Measurements from ENCODE around the gene PDYN.

DNA sequence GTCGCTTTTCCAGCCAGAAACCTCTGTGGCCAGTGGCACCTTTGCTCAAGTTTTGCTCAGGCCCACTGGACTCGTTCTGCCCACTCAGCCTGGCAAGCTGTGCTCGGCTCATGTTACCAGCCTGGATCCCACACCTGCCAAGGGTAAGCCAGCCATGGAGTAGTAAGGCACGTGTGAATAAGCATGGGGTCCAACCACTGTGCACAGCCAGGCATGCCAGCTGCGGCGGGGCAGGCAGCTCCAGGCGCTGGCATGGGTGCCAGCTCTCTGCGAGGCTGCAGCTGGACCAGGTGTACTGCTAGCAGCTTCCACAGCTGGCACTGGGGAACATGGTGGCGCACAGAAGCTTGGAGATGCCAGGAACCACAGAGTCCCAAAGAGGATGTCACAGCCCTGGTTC, 32.1 kb upstream of the PDYN start:
- no peak for TF ChIP-seq EZH2 (IDR thresholded peaks at IDR 0.05; ENCODE audit: borderline replicate concordance, low read depth, low read length, severe bottlenecking)
- no peak for TF ChIP-seq CTCF (IDR thresholded peaks at IDR 0.05; ENCODE audit: borderline replicate concordance, extremely low read depth, low read length, poor library complexity, severe bottlenecking)
